K562 (cell line): Measurements from ENCODE around the gene ING4. TPM values are rescaled to one million over a fixed set of nuclear protein-coding genes. Genes with fewer than 3 reads are reported as not detected.

Source experiments
- ARHGAP35 ChIP-seq: fragments of 450-650 bp; IDR thresholded peaks from 2 replicates; pipeline ENCODE4 v1.6.1; 2018; ENCODE audit not compliant: partially characterized antibody
- HIVEP1 ChIP-seq: fragments of 250-450 bp; sonication (Bioruptor Pico); IDR thresholded peaks from 2 replicates; pipeline ENCODE4 v1.4.0; 2020; ENCODE audit warnings: mild to moderate bottlenecking
- ILK ChIP-seq: fragments of 450-650 bp; IDR thresholded peaks from 2 replicates; pipeline ENCODE4 v1.6.1; 2016; ENCODE audit warnings: missing genetic modification characterization, low read depth, mild to moderate bottlenecking, missing compliant biosample characterization, moderate library complexity, borderline replicate concordance
- LCOR ChIP-seq: sonication (generic); formaldehyde crosslinking; IDR thresholded peaks from 2 replicates; pipeline ENCODE4 v1.8.0; 2022; ENCODE audit warnings: mild to moderate bottlenecking, missing genetic modification reagents
- NFXL1 ChIP-seq: fragments of 450-650 bp; formaldehyde crosslinking; IDR thresholded peaks from 2 replicates; pipeline ENCODE4 v1.4.0; 2021; ENCODE audit warnings: mild to moderate bottlenecking
- RERE ChIP-seq: sonication (generic); formaldehyde crosslinking; IDR thresholded peaks from 2 replicates; pipeline ENCODE4 v1.8.0; 2023; ENCODE audit warnings: missing genetic modification reagents, mild to moderate bottlenecking, borderline replicate concordance
- TAF1 ChIP-seq: IDR thresholded peaks from 2 replicates; pipeline ENCODE4 v1.6.1; 2011; ENCODE audit warnings: mild to moderate bottlenecking, low read length, moderate library complexity; ENCODE audit not compliant: insufficient read depth, control insufficient read depth, severe bottlenecking; ENCODE audit errors: extremely low read depth
- TAF7 ChIP-seq: fragments of 450-650 bp; IDR thresholded peaks from 2 replicates; pipeline ENCODE4 v1.6.1; 2016; ENCODE audit warnings: missing genetic modification characterization, missing compliant biosample characterization
- ZNF232 ChIP-seq: sonication (generic); formaldehyde crosslinking; IDR thresholded peaks from 2 replicates; pipeline ENCODE4 v1.8.0; 2022; ENCODE audit warnings: mild to moderate bottlenecking, missing genetic modification reagents
- ZNF384 ChIP-seq: IDR thresholded peaks from 2 replicates; pipeline ENCODE4 v1.6.1; 2012; ENCODE audit warnings: low read depth, low read length, improper control_type of control experiment
- ZNF407 ChIP-seq: fragments of 450-650 bp; IDR thresholded peaks from 2 replicates; pipeline ENCODE4 v1.6.1; 2016; ENCODE audit warnings: low read depth
- polyA plus RNA-seq, 8 experiments: library from polyadenylated mRNA; depleted of rRNA in 4 of 8; stranded (reverse) in 5 of 8; unstranded in 3 of 8; fragments of >200 nt; fragmentation: Nextera tagmentation in 2 of 8; fragmentation: Illumina TruSeq in 1 of 8; extraction: Ambion mirVana in 2 of 8; extraction: Trizol in 1 of 8; gene quantifications; 2 replicates each; pipeline versions ENCODE4 v1.2.1 to v1.2.3, GENCODE V29; 2011 to 2014; ENCODE audit warnings: inconsistent platforms in 1 of 8, missing spikeins in 1 of 8
- total RNA-seq, 7 experiments: library from RNA; depleted of rRNA in 6 of 7; stranded (reverse); fragments of >200 nt in 6 of 7; fragmentation: Illumina TruSeq in 2 of 7; extraction: Trizol in 2 of 7; gene quantifications; 2 replicates each; pipeline versions ENCODE4 v1.2.1 to v1.2.3, GENCODE V29; 2011 to 2021; ENCODE audit warnings: low replicate concordance in 1 of 7

Gene ING4
- total and polyA plus RNA-seq, 9 of the 15 experiments (the other 6 are each of a cell fraction or from before 2014, with no cell fraction given), result 6.6 to 30.2 (median 15.7) TPM

GRCh38 chr12:6613776-6614512 is 49.0 kb downstream of the ING4 start (continued):
- TF ChIP-seq ZNF407 (no peak), ZNF232 (CRISPR knock-in tag) (no peak), ZNF384 (no peak), NFXL1 (0 out of 2 replicates have a peak, but pooled peaks have one; percentile 31), ILK (tag) (no peak), HIVEP1 (CRISPR knock-in tag) (no peak), LCOR (0 out of 2 replicates have a peak, but pooled peaks have one; percentile 37), RERE (no peak), ARHGAP35 (no peak), TAF1 (peak; percentile 20), TAF7 (0 out of 2 replicates have a peak, but pooled peaks have one; percentile 12)
